ENCODE data around the gene ZC3H12C. TPM values are rescaled to one million over a fixed set of nuclear protein-coding genes. Genes with fewer than 3 reads are reported as not detected.

The ZC3H12C gene
- total and polyA plus RNA-seq, 10 of the 15 experiments (the other 5 are each of a cell fraction or from before 2014, with no cell fraction given) = 0.31 to 31.0 (median 3.7) TPM

DNA sequence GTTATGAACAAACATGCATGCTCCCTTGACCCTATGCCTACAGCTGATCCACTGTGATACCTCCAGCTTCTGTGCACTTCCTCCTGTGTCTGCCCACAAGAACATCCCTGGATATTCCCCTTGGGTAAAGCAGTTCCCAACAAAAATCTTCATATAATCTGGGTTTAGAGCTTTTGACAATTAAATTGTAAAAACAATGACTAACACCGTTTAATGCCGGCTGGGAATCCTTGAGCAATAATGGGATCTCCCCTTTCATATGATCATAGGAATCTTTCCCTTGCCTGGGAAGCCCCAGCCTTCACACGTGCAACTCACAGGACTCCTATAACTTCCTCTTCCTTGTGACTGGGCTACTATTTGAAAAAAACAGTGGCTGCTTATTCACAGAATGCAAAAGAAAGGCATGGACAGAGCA, 6.3 kb upstream of the ZC3H12C start (continued):
- 0 out of 2 replicates have a peak, but pooled peaks have one; percentile 5 for TF ChIP-seq CHD2 (IDR thresholded peaks at IDR 0.05; ENCODE audit: borderline replicate concordance, low read depth, low read length)
- TF ChIP-seq, protein P1, sequence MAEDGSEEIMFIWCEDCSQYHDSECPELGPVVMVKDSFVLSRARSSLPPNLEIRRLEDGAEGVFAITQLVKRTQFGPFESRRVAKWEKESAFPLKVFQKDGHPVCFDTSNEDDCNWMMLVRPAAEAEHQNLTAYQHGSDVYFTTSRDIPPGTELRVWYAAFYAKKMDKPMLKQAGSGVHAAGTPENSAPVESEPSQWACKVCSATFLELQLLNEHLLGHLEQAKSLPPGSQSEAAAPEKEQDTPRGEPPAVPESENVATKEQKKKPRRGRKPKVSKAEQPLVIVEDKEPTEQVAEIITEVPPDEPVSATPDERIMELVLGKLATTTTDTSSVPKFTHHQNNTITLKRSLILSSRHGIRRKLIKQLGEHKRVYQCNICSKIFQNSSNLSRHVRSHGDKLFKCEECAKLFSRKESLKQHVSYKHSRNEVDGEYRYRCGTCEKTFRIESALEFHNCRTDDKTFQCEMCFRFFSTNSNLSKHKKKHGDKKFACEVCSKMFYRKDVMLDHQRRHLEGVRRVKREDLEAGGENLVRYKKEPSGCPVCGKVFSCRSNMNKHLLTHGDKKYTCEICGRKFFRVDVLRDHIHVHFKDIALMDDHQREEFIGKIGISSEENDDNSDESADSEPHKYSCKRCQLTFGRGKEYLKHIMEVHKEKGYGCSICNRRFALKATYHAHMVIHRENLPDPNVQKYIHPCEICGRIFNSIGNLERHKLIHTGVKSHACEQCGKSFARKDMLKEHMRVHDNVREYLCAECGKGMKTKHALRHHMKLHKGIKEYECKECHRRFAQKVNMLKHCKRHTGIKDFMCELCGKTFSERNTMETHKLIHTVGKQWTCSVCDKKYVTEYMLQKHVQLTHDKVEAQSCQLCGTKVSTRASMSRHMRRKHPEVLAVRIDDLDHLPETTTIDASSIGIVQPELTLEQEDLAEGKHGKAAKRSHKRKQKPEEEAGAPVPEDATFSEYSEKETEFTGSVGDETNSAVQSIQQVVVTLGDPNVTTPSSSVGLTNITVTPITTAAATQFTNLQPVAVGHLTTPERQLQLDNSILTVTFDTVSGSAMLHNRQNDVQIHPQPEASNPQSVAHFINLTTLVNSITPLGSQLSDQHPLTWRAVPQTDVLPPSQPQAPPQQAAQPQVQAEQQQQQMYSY (CRISPR knock-in tag; IDR thresholded peaks at IDR 0.05) = no peak
- TF ChIP-seq, protein P2, sequence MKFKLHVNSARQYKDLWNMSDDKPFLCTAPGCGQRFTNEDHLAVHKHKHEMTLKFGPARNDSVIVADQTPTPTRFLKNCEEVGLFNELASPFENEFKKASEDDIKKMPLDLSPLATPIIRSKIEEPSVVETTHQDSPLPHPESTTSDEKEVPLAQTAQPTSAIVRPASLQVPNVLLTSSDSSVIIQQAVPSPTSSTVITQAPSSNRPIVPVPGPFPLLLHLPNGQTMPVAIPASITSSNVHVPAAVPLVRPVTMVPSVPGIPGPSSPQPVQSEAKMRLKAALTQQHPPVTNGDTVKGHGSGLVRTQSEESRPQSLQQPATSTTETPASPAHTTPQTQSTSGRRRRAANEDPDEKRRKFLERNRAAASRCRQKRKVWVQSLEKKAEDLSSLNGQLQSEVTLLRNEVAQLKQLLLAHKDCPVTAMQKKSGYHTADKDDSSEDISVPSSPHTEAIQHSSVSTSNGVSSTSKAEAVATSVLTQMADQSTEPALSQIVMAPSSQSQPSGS (IDR thresholded peaks at IDR 0.05; ENCODE audit: low read length) = no peak; the same call in 1 of the 2 replicates

DNA sequence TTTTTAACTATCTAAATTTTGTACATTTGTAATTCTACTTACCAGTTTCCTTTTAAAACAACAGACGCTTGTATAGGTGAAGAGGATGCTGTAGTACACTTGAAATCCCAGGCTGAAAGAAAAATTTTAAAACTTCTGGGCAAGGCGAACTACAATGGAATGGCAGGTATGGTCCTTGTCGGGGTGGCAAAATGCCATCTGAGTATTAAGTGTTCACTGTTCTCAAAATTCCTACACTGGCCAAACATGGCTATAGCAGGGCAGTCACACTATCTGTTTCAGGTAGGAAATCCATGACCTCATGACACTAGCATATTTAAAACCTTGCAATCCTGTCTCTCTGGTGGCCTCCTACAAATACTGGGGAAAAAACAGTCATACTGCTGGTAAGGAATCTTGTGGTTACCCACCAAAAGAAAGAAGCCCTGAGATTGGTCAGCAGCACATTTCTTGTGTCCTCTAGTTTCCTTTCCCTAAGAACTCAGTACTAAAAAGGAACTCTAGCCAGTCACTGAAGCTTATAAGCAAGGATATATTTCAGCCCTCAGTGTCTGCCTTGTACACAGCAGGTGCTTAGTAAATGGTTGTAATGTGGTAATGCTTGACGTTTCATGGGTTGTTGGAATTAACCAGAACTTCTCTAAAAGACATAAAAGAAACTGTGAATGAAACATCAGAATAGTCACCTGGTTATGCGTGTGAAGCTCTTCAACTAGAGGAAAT, 5.2 kb upstream of the ZC3H12C start:
- no peaks in the 10 kb centered on the region for H3K27me3 ChIP-seq (replicated peaks in 1 of 2; ENCODE audit: control insufficient read depth in 2 of 2, insufficient read depth in 2 of 2, low read length in 1 of 2)
- DNase-seq (ENCODE audit: low read depth, low spot score) (no peak), ATAC-seq (peak; percentile 7), FAIRE-seq (no peak)
- POLR2A ChIA-PET = interaction anchor here (0.6 to 3.2 kb wide), 7 partner anchors 9 to 136 kb away, joined by 3 to 28 read pairs (median 5); no protein-coding TSS in a partner anchor
- no peak overlapping the region for H3K4me3 ChIP-seq
- H3K79me2 ChIP-seq (ENCODE audit: control insufficient read depth, insufficient read depth, low read length) = peaks cover 2% of the 10 kb centered on the region; the same call in 1 of the 2 replicates
- H3K4me1 ChIP-seq (ENCODE audit: control insufficient read depth, insufficient read depth, low read length) = peaks cover 10% of the 10 kb centered on the region
- TSS peak; percentile 47 for BruUV-seq (replicated peaks)
- intact Hi-C loops (cut with micrococcal nuclease; ENCODE audit: unreplicated experiment) (no loop called here), in situ Hi-C loops (cut with MboI) (no loop called here)
- H3K4me2 ChIP-seq (ENCODE audit: control insufficient read depth, insufficient read depth) = peak overlapping the region; percentile 2; the same call in 1 of the 2 replicates
- CTCF ChIA-PET = interaction anchor here (0.6 to 3.2 kb wide), 6 partner anchors 9 to 1174 kb away, joined by 3 to 13 read pairs (median 3); no protein-coding TSS in a partner anchor
- WGBS (ENCODE audit: insufficient coverage, insufficient replicate concordance, low lambda C conversion rate, missing lambda C conversion rate) = 71% methylated on average over 5 of the region's 5 CpGs
- no peaks in the 10 kb centered on the region for H3K36me3 ChIP-seq (ENCODE audit: control insufficient read depth in 2 of 2, insufficient read depth in 2 of 2, low read length in 1 of 2)
- no peak overlapping the region for H2AFZ ChIP-seq (ENCODE audit: control insufficient read depth, low read depth, low read length)
- RAD21 ChIA-PET (ENCODE audit: unreplicated experiment) = interaction anchor here (0.7 to 4.5 kb wide), 11 partner anchors 9 to 141 kb away, joined by 3 to 30 read pairs (median 4); no protein-coding TSS in a partner anchor
- no peaks in the 10 kb centered on the region for H4K20me1 ChIP-seq (ENCODE audit: control insufficient read depth, insufficient read depth)
- H3K9me3 ChIP-seq (replicated peaks; ENCODE audit: control insufficient read depth, insufficient read depth, low read length) = no peaks in the 10 kb centered on the region; the same call in 2 of the 3 replicates
- no peak overlapping the region for H3K9ac ChIP-seq (ENCODE audit: control insufficient read depth, insufficient read depth, low read length)
- SMC1A ChIA-PET (ENCODE audit: uncharacterized antibody, unreplicated experiment) = interaction anchor here (0.8 to 15.9 kb wide), 13 partner anchors 9 to 235 kb away, joined by 3 to 214 read pairs (median 5); no protein-coding TSS in a partner anchor
- no peak overlapping the region for H3K27ac ChIP-seq (ENCODE audit: control insufficient read depth, insufficient read depth)
- TF ChIP-seq NFIC (IDR thresholded peaks at IDR 0.05; ENCODE audit: low read depth, low read length) = no peak
- no peak for TF ChIP-seq PAX8 (IDR thresholded peaks at IDR 0.05)
- TF ChIP-seq MYC (IDR thresholded peaks at IDR 0.05; ENCODE audit: insufficient read depth, insufficient read length, insufficient replicate concordance, low read length, severe bottlenecking) = no peak
- TF ChIP-seq TAF1 (IDR thresholded peaks at IDR 0.05; ENCODE audit: borderline replicate concordance, low read depth, low read length) = no peak
- TF ChIP-seq ZZZ3 (IDR thresholded peaks at IDR 0.05; ENCODE audit: control insufficient read depth, insufficient read length, low read depth) = no peak
- no peak for TF ChIP-seq NFYA (IDR thresholded peaks at IDR 0.05; ENCODE audit: borderline replicate concordance, low read depth, low read length)
- TF ChIP-seq, protein P3, sequence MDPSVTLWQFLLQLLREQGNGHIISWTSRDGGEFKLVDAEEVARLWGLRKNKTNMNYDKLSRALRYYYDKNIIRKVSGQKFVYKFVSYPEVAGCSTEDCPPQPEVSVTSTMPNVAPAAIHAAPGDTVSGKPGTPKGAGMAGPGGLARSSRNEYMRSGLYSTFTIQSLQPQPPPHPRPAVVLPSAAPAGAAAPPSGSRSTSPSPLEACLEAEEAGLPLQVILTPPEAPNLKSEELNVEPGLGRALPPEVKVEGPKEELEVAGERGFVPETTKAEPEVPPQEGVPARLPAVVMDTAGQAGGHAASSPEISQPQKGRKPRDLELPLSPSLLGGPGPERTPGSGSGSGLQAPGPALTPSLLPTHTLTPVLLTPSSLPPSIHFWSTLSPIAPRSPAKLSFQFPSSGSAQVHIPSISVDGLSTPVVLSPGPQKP (IDR thresholded peaks at IDR 0.05; ENCODE audit: low read depth, low read length) = no peak
- peak; percentile 35 for TF ChIP-seq SMAD1 (IDR thresholded peaks at IDR 0.05; ENCODE audit: low read depth, partially characterized antibody)
- TF ChIP-seq, protein P4, sequence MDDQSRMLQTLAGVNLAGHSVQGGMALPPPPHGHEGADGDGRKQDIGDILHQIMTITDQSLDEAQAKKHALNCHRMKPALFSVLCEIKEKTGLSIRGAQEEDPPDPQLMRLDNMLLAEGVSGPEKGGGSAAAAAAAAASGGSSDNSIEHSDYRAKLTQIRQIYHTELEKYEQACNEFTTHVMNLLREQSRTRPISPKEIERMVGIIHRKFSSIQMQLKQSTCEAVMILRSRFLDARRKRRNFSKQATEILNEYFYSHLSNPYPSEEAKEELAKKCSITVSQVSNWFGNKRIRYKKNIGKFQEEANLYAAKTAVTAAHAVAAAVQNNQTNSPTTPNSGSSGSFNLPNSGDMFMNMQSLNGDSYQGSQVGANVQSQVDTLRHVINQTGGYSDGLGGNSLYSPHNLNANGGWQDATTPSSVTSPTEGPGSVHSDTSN (IDR thresholded peaks at IDR 0.05; ENCODE audit: insufficient replicate concordance, low read depth, low read length) = no peak
